GM21717 (cell line): ENCODE measurements around the gene COG2.
"Not testable (repeated sequence)": the region's sequence is repeated elsewhere in the genome, so short reads cannot be mapped to it uniquely, and the experiment has no call there.

Experiments
- ATAC-seq: cut with Tn5 transposase; IDR thresholded peaks from one replicate; pipeline ENCODE4 v1.9.1; 2021; ENCODE audit warnings: mild to moderate bottlenecking, moderate library complexity; ENCODE audit not compliant: unreplicated experiment

The COG2 gene

GRCh38 chr1:230674581-230674980 lies 32.3 kb downstream of the COG2 start:
- ATAC-seq: no peak

GRCh38 chr1:230677200-230677599 lies 34.9 kb downstream of the COG2 start:
- ATAC-seq: no peak

GRCh38 chr1:230679192-230679591 lies 36.9 kb downstream of the COG2 start:
- no peak for ATAC-seq

- no peak for ATAC-seq
Observed at GRCh38 chr1:230679825-230680224, 37.5 kb downstream of the COG2 start.

- no peak for ATAC-seq
Observed at GRCh38 chr1:230680300-230681025, 38.2 kb downstream of the COG2 start.

GRCh38 chr1:230681599-230681998 lies 39.3 kb downstream of the COG2 start:
- no peak for ATAC-seq

GRCh38 chr1:230682274-230682673 lies 40.0 kb downstream of the COG2 start:
- ATAC-seq: no peak

GRCh38 chr1:230682882-230683610 lies 40.8 kb downstream of the COG2 start:
- no peak for ATAC-seq

GRCh38 chr1:230684146-230684545 lies 41.9 kb downstream of the COG2 start:
- no peak for ATAC-seq

GRCh38 chr1:230684998-230685397 lies 42.7 kb downstream of the COG2 start:
- no peak for ATAC-seq

GRCh38 chr1:230686747-230687146 lies 44.5 kb downstream of the COG2 start:
- no peak for ATAC-seq

- no peak for ATAC-seq
Observed at GRCh38 chr1:230690101-230690500, 47.8 kb downstream of the COG2 start.

- ATAC-seq: no peak
Observed at GRCh38 chr1:230691615-230692014, 49.3 kb downstream of the COG2 start.

- ATAC-seq: no peak
Observed at GRCh38 chr1:230693221-230693620, 50.9 kb downstream of the COG2 start.

- ATAC-seq: no peak
Observed at GRCh38 chr1:230693777-230694176, 51.5 kb downstream of the COG2 start.

- ATAC-seq: no peak
Observed at GRCh38 chr1:230694464-230694863, 52.2 kb downstream of the COG2 start.

GRCh38 chr1:230694991-230695390 lies 52.7 kb downstream of the COG2 start:
- no peak for ATAC-seq

GRCh38 chr1:230696218-230696617 lies 53.9 kb downstream of the COG2 start:
- no peak for ATAC-seq

- ATAC-seq: no peak
Observed at GRCh38 chr1:230696722-230697437, 54.6 kb downstream of the COG2 start.

GRCh38 chr1:230698130-230698529 lies 55.8 kb downstream of the COG2 start:
- no peak for ATAC-seq

- ATAC-seq: not testable (repeated sequence)
Observed at GRCh38 chr1:230698964-230699363, 56.7 kb downstream of the COG2 start.

- ATAC-seq: no peak
Observed at GRCh38 chr1:230699716-230700115, 57.4 kb downstream of the COG2 start.
